ENCODE results near the gene PAN2. TPM values are rescaled to one million over a fixed set of nuclear protein-coding genes. Genes with fewer than 3 reads are reported as not detected.

The PAN2 gene
- total RNA-seq, 4 donors from 2014 or later: 10.2 to 35.9 (median 14.9) TPM

DNA sequence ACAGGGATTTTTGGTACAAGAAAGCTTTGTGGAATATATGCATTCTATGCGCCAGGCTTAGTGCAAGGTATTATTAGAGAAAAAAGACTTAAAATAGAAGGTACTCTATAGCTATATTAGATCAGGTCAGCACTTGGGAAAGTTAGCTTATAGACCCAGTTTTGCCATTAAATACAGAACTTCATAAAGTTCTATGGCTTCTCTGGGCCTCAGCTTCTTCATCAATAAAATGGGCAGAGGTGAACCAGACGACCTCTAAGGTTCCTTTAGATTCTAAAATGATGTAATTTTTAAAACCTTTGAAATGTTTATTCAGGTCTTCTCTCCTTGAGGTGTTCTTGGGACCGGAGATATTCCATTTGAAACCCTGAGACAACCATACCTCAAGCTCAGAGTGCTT, 25.1 kb downstream of the PAN2 start:
- no peak for DNase-seq
- 86 to 87% methylated on average over 3 of the region's 3 CpGs for WGBS, 2 donors
- Histone ChIP-seq H3K27me3 (no peaks in the 10 kb centered on the region), H3K9me3 (no peaks in the 10 kb centered on the region), H3K4me3 (no peak overlapping the region), H3K27ac (no peak overlapping the region), H3K4me1 (no peaks in the 10 kb centered on the region), H3K36me3 (peaks cover 4 to 93% (median 20%) of the 10 kb centered on the region in 3 donors)
- TF ChIP-seq, protein P1, sequence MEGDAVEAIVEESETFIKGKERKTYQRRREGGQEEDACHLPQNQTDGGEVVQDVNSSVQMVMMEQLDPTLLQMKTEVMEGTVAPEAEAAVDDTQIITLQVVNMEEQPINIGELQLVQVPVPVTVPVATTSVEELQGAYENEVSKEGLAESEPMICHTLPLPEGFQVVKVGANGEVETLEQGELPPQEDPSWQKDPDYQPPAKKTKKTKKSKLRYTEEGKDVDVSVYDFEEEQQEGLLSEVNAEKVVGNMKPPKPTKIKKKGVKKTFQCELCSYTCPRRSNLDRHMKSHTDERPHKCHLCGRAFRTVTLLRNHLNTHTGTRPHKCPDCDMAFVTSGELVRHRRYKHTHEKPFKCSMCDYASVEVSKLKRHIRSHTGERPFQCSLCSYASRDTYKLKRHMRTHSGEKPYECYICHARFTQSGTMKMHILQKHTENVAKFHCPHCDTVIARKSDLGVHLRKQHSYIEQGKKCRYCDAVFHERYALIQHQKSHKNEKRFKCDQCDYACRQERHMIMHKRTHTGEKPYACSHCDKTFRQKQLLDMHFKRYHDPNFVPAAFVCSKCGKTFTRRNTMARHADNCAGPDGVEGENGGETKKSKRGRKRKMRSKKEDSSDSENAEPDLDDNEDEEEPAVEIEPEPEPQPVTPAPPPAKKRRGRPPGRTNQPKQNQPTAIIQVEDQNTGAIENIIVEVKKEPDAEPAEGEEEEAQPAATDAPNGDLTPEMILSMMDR (IDR thresholded peaks at IDR 0.05): no peak
- TF ChIP-seq POLR2A (IDR thresholded peaks at IDR 0.05): no peak
- intact Hi-C loops (cut with DNase I): no loop called here

- 74 to 87% methylated on average over 7 of the region's 7 CpGs for whole genome bisulfite sequencing, 2 donors
- H3K9me3 ChIP-seq: no peaks in the 10 kb centered on the region
- H3K27me3 ChIP-seq: no peaks in the 10 kb centered on the region
- TF ChIP-seq, protein P1 (IDR thresholded peaks at IDR 0.05): no peak
- no peak for TF ChIP-seq POLR2A (IDR thresholded peaks at IDR 0.05)
- no peak overlapping the region for H3K4me3 ChIP-seq
- no peak overlapping the region for H3K27ac ChIP-seq
- peaks cover 4 to 80% (median 20%) of the 10 kb centered on the region in 3 donors for H3K36me3 ChIP-seq
- intact Hi-C loops (cut with DNase I): no loop called here
- DNase-seq: no peak
- H3K4me1 ChIP-seq: peaks cover 0 to under 1% (median 0%) of the 10 kb centered on the region in 3 donors
Measured at GRCh38 chr12:56307221-56307965, 26.4 kb downstream of the PAN2 start.

GRCh38 chr12:56304872-56305590, 28.8 kb downstream of the PAN2 start:
- Histone ChIP-seq H3K36me3 (peaks cover 0 to 56% (median 11%) of the 10 kb centered on the region in 3 donors), H3K9me3 (no peaks in the 10 kb centered on the region), H3K27ac (no peak overlapping the region), H3K4me1 (peaks cover 7 to 20% (median 10%) of the 10 kb centered on the region in 3 donors), H3K27me3 (no peaks in the 10 kb centered on the region), H3K4me3 (no peak overlapping the region)
- intact Hi-C loops (cut with DNase I): no loop called here
- DNase-seq: no peak
- TF ChIP-seq POLR2A (IDR thresholded peaks at IDR 0.05): no peak
- TF ChIP-seq, protein P1 (IDR thresholded peaks at IDR 0.05): no peak
- 84 to 88% methylated on average over 7 to 8 of the region's 8 CpGs for WGBS, 2 donors

DNA sequence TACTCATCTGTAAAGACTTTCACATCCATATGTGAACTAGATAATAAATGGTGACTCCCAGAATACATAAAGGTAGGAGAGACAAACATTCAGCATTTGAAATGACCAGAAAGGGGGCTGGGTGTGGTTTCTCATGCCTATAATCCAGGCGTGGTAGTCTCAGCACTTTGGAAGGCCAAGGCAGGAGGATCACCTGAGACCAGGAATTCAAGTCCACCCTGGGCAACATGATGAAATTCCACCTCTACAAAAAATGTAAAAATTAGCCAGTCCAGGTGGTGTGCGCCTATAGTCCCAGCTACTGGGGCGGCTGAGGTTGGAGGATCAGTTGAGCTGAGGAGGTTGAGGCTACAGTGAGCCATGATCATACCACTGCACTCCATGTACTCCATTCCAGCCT, 29.5 kb downstream of the PAN2 start:
- Histone ChIP-seq H3K27ac (no peak overlapping the region), H3K9me3 (no peaks in the 10 kb centered on the region), H3K4me3 (no peak overlapping the region), H3K27me3 (no peaks in the 10 kb centered on the region), H3K4me1 (peaks cover 7 to 23% (median 14%) of the 10 kb centered on the region in 3 donors), H3K36me3 (peaks cover 0 to 48% (median 11%) of the 10 kb centered on the region in 3 donors)
- intact Hi-C loops (cut with DNase I): no loop called here
- 78 to 98% methylated on average over 2 to 3 of the region's 3 CpGs for WGBS, 2 donors
- DNase-seq: no peak
- TF ChIP-seq, protein P1 (IDR thresholded peaks at IDR 0.05): no peak
